Measurements from ENCODE around the gene ANKRD23.
A peak's percentile ranks its signal among the peaks of the same experiment; 100 is the strongest.
"Not testable (repeated sequence)": the region's sequence is repeated elsewhere in the genome, so short reads cannot be mapped to it uniquely, and the experiment has no call there.

Gene ANKRD23

DNA sequence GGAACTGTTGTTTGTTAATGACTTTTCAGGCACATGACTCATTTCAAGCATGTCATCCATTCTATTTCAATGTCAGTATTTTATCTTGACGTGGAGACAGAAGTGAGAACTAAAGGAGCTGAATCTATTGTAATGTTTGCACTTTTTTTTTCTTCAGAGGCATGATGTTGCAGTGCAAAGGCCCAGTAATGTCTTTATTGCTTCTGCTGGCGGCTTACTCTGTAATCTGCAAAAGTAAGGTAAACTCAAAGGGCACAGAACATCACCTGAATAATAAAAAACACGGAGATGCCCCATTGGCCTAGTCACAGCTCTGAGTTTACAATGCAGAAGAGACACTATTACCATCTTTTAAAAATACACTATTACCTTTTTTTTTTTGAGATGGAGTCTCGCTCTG lies 30.2 kb downstream of the ANKRD23 start:
- DNase-seq, result no peak

DNA sequence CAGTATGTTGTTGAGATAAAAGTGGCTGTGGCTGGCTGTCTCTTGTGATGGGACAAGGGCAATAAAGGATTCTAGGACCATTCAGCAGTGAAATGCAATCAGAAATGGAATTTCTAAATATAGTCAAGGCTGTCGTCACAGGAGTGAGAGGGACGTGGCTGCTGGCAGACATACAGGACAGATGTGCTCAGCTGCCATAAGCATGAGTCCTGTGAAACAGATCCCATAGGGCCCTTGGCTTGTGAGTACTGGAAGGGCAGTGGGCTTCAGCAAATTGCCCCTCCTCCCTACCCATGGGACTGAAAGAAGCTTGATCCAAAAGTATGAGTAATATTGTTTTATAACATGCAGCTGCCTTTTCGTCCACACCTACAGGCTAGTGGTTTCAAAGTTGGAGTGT lies 31.9 kb downstream of the ANKRD23 start:
- DNase-seq, result no peak

DNA sequence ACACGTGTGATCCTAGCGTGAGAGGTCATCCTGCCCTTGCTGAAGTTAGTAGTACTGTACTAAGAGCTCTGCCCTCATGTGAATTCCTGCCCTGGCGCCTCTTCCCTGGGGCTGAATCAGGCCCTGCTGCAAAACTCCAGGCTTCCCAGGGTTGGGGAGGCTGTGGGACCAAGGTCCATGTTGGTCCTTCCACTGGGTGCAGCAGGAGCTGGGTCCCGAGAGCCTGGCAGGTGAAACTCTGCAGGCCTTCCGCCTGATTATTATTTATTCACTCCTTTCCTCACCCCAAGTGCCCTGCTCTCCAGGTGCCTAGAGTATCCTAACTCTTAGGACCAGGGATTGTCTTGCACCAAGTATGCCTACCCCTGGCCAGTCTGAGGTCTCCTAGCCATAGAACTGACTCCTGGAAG lies 33.0 kb downstream of the ANKRD23 start:
- DNase-seq, result no peak

DNA sequence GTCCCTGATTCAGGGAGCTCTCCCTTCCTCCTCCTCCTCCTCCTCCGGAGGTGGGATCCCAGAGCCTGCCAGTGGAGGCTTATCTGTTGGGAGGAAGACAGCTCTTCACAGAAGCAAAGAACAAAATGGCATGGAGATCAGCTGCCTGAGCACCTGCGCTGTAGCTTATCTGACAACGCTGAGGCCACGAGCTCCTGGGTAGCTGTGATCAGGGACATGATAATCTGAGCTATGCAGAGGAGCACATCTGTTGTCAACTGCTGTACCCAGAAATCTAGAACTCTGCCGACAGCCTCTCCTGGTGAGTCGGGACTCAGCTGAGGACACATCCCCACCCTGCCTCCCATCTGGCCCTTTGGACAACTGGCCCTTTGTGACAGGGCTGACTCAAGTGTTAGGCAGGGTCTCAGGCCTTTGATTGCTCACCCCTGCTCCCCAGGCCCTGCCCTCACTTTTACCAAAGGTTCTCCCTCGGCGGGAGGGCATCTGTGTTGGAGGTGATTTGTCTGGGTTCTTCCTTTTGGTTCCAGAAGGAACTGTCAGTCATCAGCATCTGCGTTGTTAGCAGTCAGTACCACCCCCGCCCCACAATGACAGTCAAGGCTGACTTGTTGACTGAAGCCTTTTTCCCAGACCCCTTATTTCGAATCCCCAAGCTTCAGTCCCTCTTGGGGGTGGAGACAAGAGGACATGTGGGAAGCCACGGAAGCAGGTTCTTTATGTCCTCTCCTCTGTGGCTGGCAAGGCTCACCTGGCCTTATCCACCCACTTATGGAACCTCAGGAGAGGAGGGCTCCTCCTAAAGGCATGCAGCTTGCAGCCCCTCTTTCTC lies 33.7 kb downstream of the ANKRD23 start:
- DNase-seq, result no peak

DNA sequence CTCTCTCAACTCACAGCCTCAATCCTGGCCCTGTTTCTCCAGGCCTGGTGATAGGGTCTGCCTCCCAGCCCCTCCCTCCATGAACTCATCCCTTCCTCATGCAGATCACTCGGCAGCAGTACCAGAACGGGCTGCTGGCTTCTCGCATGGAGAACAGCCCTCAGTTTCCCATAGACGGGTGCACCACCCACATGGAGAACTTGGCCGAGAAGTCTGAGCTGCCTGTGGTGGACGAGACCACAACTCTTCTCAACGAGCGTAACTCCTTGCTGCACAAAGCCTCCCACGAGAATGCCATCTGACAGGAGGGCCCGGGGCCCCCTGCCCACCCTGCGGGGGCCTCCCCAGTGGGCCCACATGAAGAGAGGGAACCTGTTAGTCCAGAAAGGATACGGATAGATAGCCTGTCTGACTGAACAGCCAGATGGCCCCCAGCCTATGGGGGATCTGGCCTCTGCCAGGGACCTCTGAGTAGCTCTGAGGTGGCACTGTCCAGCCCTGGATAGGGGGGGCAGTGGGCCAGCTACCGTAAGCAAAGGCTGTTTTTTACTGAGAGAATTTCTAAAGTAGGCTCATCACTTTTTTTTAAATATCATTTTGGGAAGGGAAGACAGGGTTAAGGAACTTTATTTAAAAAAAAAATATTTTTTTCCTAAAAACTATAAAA lies 34.5 kb downstream of the ANKRD23 start:
- no peak for DNase-seq

DNA sequence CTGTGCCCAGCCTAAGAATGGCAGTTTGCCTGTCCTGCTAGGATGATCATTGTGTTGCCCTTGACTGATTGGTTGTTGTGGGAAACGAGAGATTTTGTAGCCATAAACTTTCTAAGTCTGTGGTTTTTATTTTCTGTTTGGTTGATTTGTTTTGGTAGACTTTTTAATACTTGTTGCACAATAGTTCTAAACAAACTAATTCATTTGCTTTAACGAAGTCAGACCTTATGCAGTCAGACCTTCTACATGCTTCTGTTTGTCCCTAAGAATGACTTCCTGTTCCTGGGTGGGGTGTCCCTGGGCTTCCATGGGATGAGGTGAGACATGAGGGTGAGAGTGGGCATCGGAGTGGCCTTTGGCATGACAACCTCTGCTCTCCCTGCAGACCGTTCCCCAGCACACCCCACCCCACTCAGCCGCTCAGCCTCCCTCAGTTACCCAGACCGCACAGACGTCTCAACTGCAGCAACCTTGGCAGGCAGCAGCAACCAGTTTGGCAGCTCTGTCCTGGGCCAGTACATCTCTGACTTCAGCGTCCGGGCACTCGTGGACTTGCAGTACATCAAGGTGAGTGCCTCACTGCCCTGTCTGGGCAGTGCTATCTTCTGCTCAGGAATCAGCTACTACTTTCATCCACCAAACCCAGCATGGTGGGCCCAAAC lies 35.5 kb downstream of the ANKRD23 start:
- no peak for DNase-seq

DNA sequence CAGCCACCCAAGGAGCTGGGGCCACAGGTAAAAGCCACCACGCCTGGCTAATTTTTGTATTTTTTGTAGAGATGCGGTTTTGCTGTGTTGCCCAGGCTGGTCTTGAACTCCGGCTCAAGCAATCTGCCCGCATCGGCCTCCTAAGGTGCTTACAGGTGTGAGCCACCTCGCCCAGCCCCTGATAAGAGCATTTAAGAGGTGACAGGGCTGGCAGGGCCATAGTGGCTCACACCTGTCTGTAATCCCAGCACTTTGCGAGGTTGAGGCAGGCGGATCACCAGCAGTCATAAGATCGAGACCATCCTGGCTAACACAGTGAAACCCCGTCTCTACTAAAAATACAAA lies 36.7 kb downstream of the ANKRD23 start:
- DNase-seq, result no peak

DNA sequence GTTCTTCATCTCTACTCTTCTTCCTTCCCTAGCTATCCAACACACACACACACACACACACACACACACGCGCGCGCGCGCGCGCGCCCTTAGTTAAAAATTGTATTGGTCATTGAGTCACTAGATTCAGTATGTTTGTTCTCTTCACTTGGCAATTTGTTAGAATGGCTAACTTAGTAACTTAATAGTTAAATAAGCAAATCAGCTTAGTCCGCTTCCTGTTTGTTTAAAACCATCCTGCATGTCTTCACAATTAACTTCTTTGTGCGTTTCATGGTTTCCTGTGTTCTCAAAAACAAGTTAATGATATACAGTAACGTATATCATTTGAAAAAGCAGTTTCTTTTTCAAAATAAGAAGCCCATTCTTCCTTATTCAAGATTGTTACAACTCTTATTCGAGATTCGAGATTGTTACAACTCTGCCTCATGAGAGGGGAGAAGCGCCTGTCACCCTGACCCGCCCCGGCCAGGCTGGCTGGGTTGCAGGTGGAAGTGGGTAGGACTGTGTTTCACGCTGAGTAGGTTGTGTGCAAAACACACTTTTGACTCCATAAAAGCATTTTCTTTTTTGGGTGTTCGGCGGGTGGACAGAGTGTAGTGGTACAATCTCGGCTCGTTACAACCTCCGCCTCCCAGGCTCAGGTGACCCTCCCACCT lies 37.2 kb downstream of the ANKRD23 start:
- no peak for DNase-seq

DNA sequence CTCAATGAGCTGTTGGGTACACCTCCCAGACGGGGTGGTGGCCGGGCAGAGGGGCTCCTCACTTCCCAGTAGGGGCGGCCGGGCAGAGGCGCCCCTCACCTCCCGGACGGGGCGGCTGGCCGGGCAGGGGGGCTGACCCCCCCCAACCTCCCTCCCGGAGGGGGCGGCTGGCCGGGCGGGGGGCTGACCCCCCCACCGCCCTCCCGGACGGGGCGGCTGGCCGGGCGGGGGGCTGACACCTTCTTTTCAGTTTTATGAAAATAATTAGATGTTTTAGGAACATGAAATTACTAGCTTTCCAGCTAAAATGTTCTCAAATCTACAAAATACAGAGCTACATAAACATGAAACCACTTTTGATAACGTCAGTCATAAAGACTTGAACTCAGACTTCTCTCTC lies 37.9 kb downstream of the ANKRD23 start:
- not testable (repeated sequence) for DNase-seq

DNA sequence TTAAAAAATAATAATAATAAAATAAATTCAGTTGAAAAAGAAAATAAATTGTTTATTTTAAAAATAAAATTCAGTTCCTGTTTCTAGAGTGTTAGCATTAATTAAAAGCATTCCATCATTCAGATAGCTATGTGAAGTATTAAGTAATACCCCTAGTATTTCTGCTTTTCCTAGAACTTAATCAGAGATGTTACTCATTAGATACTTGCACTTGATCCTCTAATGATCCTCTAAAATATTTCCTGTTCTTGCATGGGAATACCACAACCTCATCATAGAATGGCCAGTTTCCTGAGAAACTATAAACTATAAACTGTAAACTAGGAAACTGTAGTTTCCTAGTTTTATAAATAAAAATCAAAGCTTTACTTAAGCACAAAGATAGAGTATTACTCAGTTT lies 38.8 kb downstream of the ANKRD23 start:
- peak in 2 of 3 donors; percentile 35 to 39 for DNase-seq

DNA sequence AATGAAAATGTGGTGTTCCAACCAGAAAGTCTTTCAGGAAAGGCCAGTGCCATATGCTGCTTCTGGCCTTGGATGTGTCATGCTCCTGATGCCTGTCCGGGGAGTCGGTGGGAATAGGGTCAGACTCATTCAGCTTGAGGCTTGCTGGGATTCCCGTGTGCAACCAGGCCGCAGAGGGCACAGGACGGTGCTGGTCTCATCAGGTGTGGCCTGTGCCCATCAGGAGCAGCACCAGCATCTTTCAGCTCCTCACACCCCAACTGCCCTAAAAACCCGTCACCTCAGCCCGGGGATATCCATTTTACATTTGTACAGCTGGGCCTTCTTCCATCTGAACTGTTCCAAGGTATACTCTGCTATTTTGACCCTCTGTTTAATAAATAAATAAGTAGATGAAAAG lies 41.1 kb downstream of the ANKRD23 start:
- no peak for DNase-seq

DNA sequence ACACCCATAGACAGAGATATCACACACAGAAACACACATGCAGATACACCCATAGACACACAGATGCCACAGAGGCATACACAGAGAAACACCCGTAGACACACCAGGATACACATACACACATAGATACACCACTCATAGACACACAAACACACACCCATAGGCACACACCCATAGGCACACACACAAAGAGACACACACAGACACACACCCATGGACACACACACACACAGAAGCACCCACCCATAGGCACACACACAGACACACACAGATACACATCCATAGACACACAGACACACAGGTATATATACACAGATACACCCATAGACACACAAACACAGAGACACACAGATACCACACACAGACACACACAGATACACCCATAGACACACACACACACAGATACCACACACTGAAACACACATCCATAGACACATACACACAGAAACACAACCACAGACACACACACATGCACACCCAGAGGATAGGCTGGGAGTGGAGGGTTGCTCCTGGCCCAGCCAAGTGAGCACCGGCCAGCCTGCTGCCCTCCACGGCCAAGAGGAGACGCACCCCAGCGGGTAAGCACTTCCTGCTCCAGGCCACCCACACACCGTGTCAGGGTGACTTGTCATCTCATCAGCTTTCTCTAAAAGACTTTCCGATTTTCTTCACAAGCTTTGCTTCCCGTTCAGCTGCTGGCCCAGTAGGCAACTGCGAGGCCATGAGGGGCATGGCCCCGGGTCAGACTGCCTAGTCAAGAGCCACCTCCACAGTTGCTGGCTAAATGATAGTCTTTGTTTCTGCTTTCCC lies 41.8 kb downstream of the ANKRD23 start:
- peak; percentile 71 to 81 (median 75) for DNase-seq

DNA sequence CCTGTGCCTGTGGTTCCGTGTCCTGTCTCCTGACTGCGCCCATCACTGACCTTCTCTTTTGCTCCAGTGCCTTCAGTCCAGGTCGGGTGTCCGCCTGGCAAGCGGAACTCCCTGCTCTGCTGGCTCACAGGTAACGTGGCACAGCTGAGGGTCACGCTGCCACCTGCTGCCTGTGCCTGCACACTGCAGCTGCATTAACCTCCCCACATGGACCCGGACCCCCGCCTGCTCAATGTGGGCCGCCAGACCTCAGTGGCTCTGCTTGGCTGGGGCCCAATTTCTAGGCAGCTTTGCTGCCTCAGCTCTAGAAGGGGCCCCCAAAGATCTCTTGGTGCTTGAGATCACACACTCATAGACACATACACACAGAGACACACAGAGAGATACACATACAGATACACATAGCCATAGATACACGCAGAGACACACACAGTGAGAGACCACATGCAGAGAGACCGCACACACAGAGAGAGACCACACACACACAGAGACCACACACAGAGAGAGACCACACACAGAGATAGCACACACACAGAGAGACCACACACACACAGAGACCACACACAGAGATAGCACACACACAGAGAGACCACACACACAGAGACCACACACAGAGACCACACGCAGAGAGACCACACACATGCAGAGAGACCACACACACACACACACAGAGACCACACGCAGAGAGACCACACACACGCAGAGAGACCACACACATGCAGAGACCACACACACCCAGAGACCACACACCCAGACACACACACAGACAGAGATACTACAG lies 42.6 kb downstream of the ANKRD23 start:
- peak; percentile 53 to 64 (median 56) for DNase-seq

DNA sequence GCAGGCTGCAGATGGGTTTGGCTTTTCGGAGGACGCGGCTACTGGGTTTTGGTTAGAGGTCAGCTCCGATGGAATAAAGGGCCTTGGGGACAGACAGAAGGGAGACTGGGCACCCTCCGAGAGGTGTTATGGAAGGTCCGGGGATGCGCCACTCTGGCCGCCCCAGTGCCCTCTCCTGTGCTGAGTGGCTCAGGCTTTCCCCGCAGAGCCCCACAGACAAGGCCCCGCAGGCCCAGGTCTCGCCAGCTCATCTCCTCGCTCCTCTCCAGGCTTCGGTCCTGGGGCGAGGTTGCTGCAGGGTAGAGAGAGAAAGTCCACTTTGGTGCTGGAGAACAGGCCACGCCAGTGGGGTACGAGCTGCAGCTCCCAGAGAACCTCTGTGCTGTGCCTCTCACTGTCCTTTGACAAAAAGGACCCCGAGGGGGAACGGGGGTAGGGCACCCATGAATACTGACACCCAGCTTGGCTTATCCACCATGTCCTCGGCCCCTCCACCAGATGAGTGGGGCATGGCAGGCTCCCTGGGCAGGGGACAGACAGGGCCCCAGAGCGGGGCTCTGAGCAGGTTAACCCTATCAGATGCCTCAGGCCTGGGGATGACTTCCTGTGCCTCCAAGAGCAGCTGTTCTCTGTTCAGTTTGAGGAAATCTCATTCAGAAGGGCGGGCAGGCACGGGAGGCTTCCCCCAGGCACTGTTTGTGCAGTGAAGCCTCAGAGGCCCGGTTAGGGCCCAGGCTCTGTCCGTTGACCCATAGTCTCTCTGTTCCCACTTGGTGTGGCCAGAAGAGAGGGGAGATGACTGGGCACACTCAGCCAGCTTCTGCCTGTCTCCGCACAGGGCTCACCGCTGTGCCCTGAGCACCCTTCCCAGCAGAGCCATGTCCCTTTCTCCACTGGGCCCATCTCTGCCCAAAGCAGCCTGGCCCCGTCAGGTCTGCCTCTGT lies 43.5 kb downstream of the ANKRD23 start:
- DNase-seq, result no peak

DNA sequence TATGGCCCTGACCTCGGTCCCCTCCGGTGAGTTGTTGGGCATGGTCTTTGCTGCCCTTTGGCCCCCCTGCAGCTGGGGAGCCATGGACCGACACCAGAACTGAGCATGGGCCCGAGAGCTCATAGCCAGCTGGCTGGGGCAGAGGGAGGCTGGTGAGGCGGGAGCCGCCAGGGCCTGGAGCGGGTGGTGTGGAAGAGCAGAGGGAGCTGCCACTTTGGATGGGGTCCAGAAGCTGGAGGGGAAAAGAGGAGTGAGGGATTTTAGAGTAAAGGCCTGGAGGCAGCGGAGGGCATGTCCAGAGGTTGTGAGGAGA lies 44.2 kb downstream of the ANKRD23 start:
- no peak for DNase-seq

DNA sequence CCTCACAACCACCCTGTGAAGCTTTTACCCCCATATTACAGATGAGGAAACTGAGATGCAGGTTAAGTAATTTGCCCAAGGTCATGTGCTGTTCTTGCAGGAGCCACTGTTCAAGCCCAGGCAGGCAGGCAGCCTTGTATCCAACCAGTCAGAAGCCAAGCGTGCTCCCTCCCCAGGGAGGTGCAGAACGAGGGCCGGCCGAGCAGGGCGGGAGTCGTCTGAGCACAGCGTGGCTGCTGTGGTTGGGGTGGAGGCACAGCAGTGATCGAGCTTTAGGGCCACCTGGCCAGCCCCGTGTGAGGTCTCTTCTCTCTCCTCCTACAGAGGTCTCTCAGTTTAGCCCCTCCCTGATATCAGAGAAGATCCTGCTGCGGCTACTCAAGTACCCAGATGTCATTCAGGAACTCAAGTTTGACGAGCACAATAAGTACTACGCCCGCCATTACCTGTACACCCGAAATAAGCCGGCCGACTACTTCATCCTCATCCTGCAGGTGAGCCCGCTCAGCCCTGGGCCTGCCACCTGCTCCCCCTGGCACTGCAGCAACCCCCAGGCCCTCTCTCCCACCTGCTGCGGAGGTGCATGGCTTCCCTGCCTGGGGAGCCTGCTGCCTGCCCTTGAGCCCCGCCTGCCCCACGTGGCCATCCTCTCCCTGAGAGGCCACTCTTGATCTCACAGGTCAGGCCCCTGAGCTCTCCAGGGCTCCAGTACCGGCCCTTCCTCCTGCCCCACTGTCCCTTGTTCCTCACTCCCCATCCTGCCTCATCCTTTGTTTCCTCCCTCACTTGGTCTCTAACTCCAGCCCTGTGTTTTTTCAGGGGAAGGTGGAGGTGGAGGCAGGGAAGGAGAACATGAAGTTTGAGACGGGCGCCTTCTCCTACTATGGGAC lies 44.8 kb downstream of the ANKRD23 start:
- DNase-seq, result no peak

DNA sequence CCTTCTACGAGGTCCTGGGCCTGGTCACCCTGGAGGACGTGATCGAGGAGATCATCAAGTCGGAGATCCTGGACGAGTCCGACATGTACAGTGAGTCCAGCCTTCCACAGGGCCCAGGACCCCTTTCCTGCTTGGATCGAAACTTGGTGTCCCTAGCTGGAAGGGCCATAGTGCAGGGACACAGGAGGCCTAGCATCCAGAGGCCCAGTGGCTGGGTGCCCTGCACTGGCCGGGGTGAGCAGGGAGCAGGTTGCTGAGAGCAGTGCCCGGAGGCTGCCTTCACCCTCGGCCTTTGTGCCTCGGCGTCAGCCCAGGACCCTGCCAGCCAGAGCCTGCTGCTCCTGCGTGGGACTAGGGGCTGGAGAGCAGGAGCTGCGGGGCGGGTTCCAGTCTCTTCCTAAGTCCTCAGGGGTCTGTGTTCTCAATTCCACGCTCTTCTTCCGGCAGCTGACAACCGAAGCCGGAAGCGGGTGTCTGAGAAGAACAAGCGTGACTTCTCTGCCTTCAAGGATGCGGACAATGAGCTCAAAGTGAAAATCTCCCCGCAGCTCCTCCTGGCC lies 46.7 kb downstream of the ANKRD23 start:
- DNase-seq, result no peak

DNA sequence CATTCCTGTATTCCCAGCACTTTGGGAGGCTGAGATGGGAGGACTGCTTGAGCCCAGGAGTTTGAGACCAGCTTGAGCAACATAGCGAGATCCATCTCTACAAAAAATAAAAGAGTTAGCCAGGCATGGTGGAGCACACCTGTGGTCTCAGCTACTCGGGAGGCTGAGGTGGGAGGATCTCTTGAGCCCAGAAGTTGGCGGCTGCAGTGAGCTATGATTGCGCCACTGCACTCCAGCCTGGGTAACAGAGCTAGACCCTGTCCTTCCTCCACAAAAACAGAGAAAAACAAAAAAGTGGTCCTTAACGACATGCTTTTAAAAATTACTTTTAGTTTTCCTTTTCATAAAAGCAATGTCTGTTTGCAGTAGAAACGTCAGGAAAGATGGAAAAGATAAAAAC lies 47.3 kb downstream of the ANKRD23 start:
- DNase-seq, result not testable (repeated sequence)

DNA sequence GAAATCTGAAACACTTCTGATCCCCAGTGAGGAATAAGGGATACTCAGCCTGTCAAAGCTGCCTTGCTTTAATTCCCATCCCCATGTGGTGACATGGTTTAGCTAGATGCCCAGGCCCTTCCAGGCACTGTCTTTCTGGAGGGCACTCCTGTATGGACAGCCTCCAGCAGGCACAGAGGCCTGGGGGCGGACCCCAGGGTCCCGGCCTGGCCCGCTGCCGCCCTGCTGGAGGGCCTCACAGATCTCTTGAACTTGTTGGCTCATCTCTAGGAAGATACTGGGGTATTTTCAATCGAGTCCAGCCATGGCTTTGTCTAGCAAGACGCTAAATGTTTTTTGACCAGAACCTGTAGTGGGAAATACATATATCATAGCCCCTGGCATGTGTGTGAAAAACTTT lies 48.7 kb downstream of the ANKRD23 start:
- no peak for DNase-seq
